ENCODE measurements around the gene TMEM253. TPM values are rescaled to one million over a fixed set of nuclear protein-coding genes. Genes with fewer than 3 reads are reported as not detected.

Gene TMEM253
- total RNA-seq, 1 donor from 2014 or later: not detected

DNA sequence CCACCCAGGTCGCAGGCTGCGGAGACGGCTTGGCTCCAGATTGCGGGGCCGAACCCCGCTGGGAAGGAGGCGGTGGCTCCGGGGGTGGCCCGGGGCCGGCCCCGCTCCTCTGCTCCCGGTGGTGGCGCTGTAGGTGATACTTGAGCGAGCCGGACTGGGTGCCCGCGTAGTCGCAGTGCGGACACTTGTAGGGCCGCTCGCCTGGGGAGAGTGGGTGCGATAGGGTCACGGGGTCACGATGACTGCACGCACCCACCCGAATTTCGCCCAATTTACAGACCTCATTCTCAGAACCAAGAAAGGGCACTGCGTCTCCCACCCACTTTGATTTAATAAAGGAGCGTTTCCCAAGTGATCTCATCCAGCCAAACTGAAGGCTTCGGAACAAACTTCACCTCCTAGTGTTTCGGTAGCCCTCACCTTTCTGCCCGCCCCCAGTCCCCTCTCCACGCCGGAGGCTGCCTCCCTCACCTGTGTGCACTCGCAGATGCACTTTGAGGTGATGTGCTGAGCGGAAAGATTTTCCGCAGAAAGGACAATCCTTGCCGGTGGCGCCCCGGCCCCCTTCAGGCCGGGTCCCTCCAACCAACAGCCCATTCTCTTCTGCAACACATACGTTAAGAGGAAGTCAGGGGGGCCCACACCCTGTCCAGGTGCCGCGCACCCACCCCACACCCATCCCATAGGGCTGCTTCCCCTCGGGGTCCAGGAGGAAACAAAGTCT lies 9.8 kb upstream of the TMEM253 start:
- no peak for TF ChIP-seq CTCF (conservative IDR thresholded peaks at IDR 0.05; ENCODE audit: low read depth, low read length)
- DNase-seq (ENCODE audit: low read depth): no peak
- no peak overlapping the region for H3K4me3 ChIP-seq (ENCODE audit: low read depth, low read length)

- no peak for TF ChIP-seq CTCF (conservative IDR thresholded peaks at IDR 0.05; ENCODE audit: low read depth, low read length)
These were observed 9.0 kb upstream of the TMEM253 start for GRCh38 chr14:21091821-21092272.

GRCh38 chr14:21092273-21093011 lies 8.4 kb upstream of the TMEM253 start:
- peak; percentile 99 for TF ChIP-seq CTCF (conservative IDR thresholded peaks at IDR 0.05; ENCODE audit: low read depth, low read length)
- no peak overlapping the region for H3K4me3 ChIP-seq (ENCODE audit: low read depth, low read length)
- no peak for DNase-seq (ENCODE audit: low read depth)

More at GRCh38 chr14:21091821-21092272, 9.0 kb upstream of the TMEM253 start:
- no peak for DNase-seq (ENCODE audit: low read depth)
- no peak overlapping the region for H3K4me3 ChIP-seq (ENCODE audit: low read depth, low read length)

GRCh38 chr14:21093018-21093417 lies 7.8 kb upstream of the TMEM253 start:
- no peak for DNase-seq (ENCODE audit: low read depth)
- no peak for TF ChIP-seq CTCF (conservative IDR thresholded peaks at IDR 0.05; ENCODE audit: low read depth, low read length)
- H3K4me3 ChIP-seq (ENCODE audit: low read depth, low read length): no peak overlapping the region

DNA sequence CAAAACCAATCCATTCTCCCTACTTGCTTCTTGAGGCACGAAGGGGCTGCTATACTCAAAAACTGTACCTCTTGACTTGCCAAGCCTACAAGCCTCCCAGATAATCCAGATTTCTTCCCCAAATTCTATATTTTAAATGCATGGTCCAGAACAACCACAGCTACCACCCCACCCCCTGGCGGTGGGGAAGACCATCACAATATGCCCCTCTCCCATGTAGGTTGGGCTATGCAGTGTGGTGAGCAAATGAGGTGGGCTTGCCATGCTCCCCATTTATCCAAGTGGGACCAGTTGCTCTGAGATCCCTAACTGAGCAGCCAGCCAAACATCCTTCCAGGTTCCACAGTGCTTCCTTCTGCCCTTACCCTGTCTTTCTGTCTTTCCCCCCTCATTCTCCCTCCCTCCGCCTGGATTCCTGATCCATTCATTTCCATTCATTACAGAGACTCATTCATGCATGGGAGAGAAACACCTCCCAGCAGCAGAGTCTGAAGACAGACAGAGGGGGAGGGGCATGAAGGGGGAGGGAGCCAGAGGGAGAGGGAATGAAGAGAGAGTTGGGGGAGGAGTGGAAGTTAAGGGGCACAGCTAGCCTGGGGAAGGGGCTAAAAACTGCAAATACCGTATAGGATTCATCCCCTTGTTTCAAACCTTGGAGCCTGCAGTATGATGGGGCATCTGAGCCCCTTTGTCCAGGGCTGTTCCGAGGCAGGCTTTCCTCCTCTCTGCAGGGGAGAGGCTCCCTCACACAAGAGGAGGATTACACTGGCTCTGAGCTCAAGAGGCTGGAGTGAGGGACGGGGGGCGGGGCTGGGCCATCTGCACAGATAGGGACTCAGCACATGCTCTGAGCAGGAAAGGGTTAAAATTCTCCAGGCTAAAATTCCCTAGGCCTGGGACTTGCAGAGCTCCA lies 6.8 kb upstream of the TMEM253 start:
- DNase-seq (ENCODE audit: low read depth): no peak
- TF ChIP-seq CTCF (conservative IDR thresholded peaks at IDR 0.05; ENCODE audit: low read depth, low read length): peak; percentile 52
- H3K4me3 ChIP-seq (ENCODE audit: low read depth, low read length): no peak overlapping the region

DNA sequence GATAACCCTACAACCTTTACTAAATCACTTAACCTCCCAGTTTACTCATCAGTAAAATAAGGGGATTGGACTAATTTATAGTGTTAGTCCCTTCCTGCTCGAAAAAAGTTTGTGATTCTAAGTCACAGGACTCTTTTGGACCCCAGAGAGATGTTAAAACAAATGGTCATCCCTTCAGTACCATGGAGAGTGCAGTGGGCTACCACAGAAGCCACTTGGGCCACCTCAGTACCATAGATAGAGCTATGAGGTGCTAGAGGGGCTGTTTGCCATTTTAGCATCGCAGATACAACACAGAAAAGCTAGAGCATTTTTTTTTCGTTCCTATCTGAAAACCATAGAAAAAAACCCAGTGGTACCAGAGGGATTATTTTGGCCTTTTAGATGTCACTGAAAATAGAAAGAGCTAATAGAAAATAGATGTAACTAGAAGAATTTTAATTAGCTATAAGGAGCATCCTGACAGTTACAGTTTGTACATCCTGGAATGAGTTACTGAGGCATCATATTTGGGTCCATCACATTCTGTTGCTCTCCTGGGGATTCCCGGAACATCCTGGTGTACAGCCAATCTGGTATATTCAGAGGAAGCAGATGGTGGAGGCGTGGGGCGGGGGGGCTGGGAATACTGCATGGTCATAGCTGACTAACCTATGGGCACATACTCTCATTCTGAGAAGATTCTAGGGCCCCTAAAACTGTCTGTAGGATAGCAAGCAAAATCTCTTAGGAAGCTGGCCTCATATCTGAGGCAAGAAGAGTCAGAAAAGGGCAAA lies 5.2 kb upstream of the TMEM253 start:
- TF ChIP-seq CTCF (conservative IDR thresholded peaks at IDR 0.05; ENCODE audit: low read depth, low read length): no peak
- no peak for DNase-seq (ENCODE audit: low read depth)
- H3K4me3 ChIP-seq (ENCODE audit: low read depth, low read length): no peak overlapping the region

Measured in epithelial cell of proximal tubule (primary cell).